HL-60 (cell line): ENCODE results near the gene ORAI3.

Experiments used
- DNase-seq, 2 experiments: peaks; one replicate each; pipeline ENCODE4 v3.0.0-alpha.2; 2010 to 2020; ENCODE audit warnings: low read depth in 1 of 2, low spot score in 1 of 2
- H3K27ac ChIP-seq: fragments of 250-450 bp; sonication (Bioruptor Pico); replicated peaks from 2 replicates; pipeline ENCODE4 v1.5.1; 2020; ENCODE audit warnings: mild to moderate bottlenecking, moderate library complexity
- H3K27me3 ChIP-seq: fragments of 250-450 bp; sonication (Bioruptor Pico); 2 replicates; pipeline ENCODE4 v1.5.1; 2021; ENCODE audit warnings: mild to moderate bottlenecking, moderate library complexity; ENCODE audit not compliant: insufficient read depth, poor library complexity, severe bottlenecking
- H3K4me3 ChIP-seq: replicated peaks from 2 replicates; pipeline ENCODE4 v1.5.1; 2011; ENCODE audit warnings: mild to moderate bottlenecking, control low read depth, low read length; ENCODE audit not compliant: insufficient read depth
- CTCF ChIP-seq: IDR thresholded peaks from one replicate; pipeline ENCODE4 v1.5.1; 2011; ENCODE audit warnings: low read length, control low read depth, inconsistent platforms; ENCODE audit not compliant: insufficient read depth
- GABPA ChIP-seq: IDR thresholded peaks from 2 replicates; pipeline ENCODE4 v1.6.1; 2012; ENCODE audit warnings: low read depth
- POLR2AphosphoS5 ChIP-seq: IDR thresholded peaks from 2 replicates; pipeline ENCODE4 v1.6.1; 2012; ENCODE audit warnings: low read depth
- REST ChIP-seq: IDR thresholded peaks from 2 replicates; pipeline ENCODE4 v1.6.1; 2012; ENCODE audit warnings: low read depth; ENCODE audit not compliant: insufficient replicate concordance
- SPI1 ChIP-seq: IDR thresholded peaks from 2 replicates; pipeline ENCODE4 v1.6.1; 2012; ENCODE audit warnings: low read depth, mild to moderate bottlenecking, borderline replicate concordance

Gene ORAI3

GRCh38 chr16:30996985-30997724, 48.3 kb downstream of the ORAI3 start:
- no peak for TF ChIP-seq REST
- TF ChIP-seq SPI1: no peak
- no peak for TF ChIP-seq GABPA
- Histone ChIP-seq H3K4me3 (peak overlapping the region; percentile 61), H3K27ac (peak overlapping the region; percentile 75), H3K27me3 (no peaks in the 10 kb centered on the region)
- peak; percentile 81 to 91 for DNase-seq

GRCh38 chr16:30997725-30998711, 49.1 kb downstream of the ORAI3 start:
- H3K27me3 ChIP-seq: no peaks in the 10 kb centered on the region
- DNase-seq: no peak
- TF ChIP-seq CTCF: no peak
- TF ChIP-seq REST: no peak
- TF ChIP-seq GABPA: no peak
- TF ChIP-seq SPI1: no peak
- no peak for TF ChIP-seq POLR2AphosphoS5
- no peak overlapping the region for H3K27ac ChIP-seq
- H3K4me3 ChIP-seq: peak overlapping the region; percentile 61

GRCh38 chr16:30998852-30999761, 50.2 kb downstream of the ORAI3 start:
- no peak for DNase-seq
- Histone ChIP-seq H3K4me3 (no peak overlapping the region), H3K27me3 (no peaks in the 10 kb centered on the region), H3K27ac (no peak overlapping the region)
- TF ChIP-seq REST (no peak), GABPA (no peak), CTCF (no peak), POLR2AphosphoS5 (no peak), SPI1 (no peak)
